AG04450 (cell line): ENCODE data around the gene DNM3. TPM values are rescaled to one million over a fixed set of nuclear protein-coding genes. Genes with fewer than 3 reads are reported as not detected.

ENCODE experiments used
- CTCF ChIA-PET: fragments of 300-600, 350-600 bp; formaldehyde crosslinking; extraction: SDS; loops from one replicate; lab custom pipeline; 2022; ENCODE audit warnings: antibody characterized with exemption, inconsistent platforms; lab: Charles Lee
- POLR2A ChIA-PET: fragments of 350-600 bp; formaldehyde crosslinking; extraction: SDS; loops from one replicate; lab custom pipeline; 2021; ENCODE audit warnings: antibody characterized with exemption, inconsistent platforms; lab: Yijun Ruan, JAX
- DNase-seq: peaks from one replicate; pipeline ENCODE4 v3.0.0-alpha.2; 2011; ENCODE audit warnings: low read depth, low spot score
- H3K27ac ChIP-seq: one replicate; pipeline ENCODE4 v1.5.1; 2012; ENCODE audit warnings: low read depth, low read length, control low read depth
- H3K27me3 ChIP-seq: one replicate; pipeline ENCODE4 v1.6.0; 2012; ENCODE audit warnings: low read length; ENCODE audit not compliant: control insufficient read depth, insufficient read depth
- H3K4me3 ChIP-seq: 2 replicates; pipeline ENCODE4 v1.5.1; 2011; ENCODE audit warnings: mild to moderate bottlenecking, low read depth, low read length, control low read depth
- H3K9me3 ChIP-seq: 2 replicates; pipeline ENCODE4 v1.5.1; 2012; ENCODE audit warnings: low read length; ENCODE audit not compliant: control insufficient read depth, insufficient read depth
- polyA plus RNA-seq: library from polyadenylated mRNA; depleted of rRNA; stranded (reverse); fragments of >200 nt; gene quantifications from 2 replicates; pipeline ENCODE4 v1.2.3, GENCODE V29; 2011
- TF ChIP-seq, protein P1 (sequence below): IDR thresholded peaks from 2 replicates; pipeline ENCODE4 v1.5.1; 2011; ENCODE audit warnings: low read depth, low read length, control low read depth, inconsistent platforms

Gene DNM3
- polyA plus RNA-seq, 1 experiment: 0.37 TPM

DNA sequence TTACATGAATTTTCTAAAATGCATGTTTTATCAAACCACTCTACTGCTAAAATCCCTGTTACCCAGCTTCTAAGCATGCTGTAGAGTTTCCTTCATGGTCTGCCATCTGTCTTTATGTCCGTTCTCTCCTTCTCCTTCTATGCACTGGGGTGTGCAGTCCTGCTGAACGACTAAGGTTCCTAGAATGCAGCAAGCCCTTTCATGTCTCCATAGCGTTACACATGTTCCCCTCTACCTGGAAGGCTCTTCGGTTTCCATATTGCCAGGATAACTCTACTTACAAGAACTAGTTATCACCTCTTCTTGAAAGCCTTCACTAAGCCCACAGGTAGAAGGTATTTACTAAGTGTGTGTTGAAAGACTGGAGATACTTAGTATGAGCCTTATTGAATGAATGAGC, 22.2 kb downstream of the DNM3 start:
- Histone ChIP-seq H3K4me3 (no peak overlapping the region), H3K27ac (no peak overlapping the region), H3K27me3 (no peaks in the 10 kb centered on the region), H3K9me3 (no peaks in the 10 kb centered on the region)
- no peak for DNase-seq
- CTCF ChIA-PET: no interaction called here
- POLR2A ChIA-PET: no interaction called here
- TF ChIP-seq, protein P1, sequence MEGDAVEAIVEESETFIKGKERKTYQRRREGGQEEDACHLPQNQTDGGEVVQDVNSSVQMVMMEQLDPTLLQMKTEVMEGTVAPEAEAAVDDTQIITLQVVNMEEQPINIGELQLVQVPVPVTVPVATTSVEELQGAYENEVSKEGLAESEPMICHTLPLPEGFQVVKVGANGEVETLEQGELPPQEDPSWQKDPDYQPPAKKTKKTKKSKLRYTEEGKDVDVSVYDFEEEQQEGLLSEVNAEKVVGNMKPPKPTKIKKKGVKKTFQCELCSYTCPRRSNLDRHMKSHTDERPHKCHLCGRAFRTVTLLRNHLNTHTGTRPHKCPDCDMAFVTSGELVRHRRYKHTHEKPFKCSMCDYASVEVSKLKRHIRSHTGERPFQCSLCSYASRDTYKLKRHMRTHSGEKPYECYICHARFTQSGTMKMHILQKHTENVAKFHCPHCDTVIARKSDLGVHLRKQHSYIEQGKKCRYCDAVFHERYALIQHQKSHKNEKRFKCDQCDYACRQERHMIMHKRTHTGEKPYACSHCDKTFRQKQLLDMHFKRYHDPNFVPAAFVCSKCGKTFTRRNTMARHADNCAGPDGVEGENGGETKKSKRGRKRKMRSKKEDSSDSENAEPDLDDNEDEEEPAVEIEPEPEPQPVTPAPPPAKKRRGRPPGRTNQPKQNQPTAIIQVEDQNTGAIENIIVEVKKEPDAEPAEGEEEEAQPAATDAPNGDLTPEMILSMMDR: no peak

DNA sequence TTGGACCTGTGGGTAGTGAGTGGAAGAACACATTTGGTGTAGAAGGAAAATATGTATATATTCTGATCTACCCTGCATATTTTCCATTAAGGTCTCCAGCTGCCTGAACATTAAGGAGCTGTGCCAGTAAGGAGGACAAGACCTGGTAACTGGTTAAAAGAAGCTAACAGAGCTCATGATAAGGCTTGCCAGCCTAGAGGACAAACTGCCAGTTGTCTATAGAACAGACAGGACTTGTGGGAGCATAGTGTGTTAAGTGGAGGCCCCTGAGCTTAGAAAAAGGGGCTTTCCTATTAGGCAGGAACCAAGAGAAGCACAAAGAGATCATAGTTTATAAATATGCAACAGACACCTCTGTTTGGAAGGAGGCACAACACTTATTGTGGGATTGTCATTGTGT, 23.0 kb downstream of the DNM3 start:
- Histone ChIP-seq H3K27ac (no peak overlapping the region), H3K27me3 (no peaks in the 10 kb centered on the region), H3K9me3 (no peaks in the 10 kb centered on the region), H3K4me3 (no peak overlapping the region)
- TF ChIP-seq, protein P1: no peak
- DNase-seq: no peak
- CTCF ChIA-PET: no interaction called here
- POLR2A ChIA-PET: no interaction called here

DNA sequence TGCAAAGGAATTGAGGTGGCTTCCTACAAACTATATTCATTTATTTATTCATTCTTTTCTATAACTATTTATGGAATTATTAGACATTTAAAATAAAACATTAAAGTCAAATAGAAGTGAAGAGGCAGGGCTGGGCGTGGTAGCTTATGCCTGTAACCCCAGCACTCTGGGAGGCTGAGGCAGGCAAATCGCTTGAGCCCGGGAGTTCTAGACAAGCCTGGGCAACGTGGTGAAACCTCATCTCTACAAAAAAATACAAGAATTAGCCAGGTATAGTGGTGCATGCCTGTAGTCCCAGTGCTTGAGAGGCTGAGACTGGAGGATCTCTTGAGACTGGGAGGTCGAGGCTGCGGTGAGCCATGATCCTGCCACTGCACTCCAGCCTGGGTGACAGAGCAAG, 23.8 kb downstream of the DNM3 start:
- TF ChIP-seq, protein P1: no peak
- Histone ChIP-seq H3K9me3 (no peaks in the 10 kb centered on the region), H3K27ac (no peak overlapping the region), H3K27me3 (no peaks in the 10 kb centered on the region), H3K4me3 (no peak overlapping the region)
- ChIA-PET POLR2A (no interaction called here), CTCF (no interaction called here)
- no peak for DNase-seq

DNA sequence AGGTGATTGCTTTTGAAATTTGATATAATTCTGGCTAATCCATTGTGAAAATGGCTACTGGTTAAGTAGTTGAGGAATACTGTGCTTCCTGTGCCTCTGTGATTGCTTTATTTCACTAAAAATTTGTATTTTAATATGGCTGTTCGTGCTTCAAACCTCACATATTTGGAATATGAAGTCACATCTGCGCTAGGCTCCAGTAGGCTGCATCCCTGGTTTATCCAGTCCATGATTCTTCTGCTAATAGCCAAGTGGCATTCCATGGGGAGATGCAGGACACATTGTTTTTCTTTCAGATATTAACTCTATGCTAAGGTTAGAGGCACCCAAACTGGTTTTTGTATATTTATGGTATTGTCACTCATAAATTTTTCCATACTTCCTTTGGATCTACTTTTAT, 25.9 kb downstream of the DNM3 start:
- no peaks in the 10 kb centered on the region for H3K9me3 ChIP-seq
- H3K27me3 ChIP-seq: no peaks in the 10 kb centered on the region
- POLR2A ChIA-PET: no interaction called here
- H3K27ac ChIP-seq: no peak overlapping the region
- TF ChIP-seq, protein P1: no peak
- no peak overlapping the region for H3K4me3 ChIP-seq
- CTCF ChIA-PET: interaction anchor here (0.6 kb wide), 1 partner anchor 1218 kb away, joined by 4 read pairs; no protein-coding TSS in a partner anchor
- DNase-seq: no peak

DNA sequence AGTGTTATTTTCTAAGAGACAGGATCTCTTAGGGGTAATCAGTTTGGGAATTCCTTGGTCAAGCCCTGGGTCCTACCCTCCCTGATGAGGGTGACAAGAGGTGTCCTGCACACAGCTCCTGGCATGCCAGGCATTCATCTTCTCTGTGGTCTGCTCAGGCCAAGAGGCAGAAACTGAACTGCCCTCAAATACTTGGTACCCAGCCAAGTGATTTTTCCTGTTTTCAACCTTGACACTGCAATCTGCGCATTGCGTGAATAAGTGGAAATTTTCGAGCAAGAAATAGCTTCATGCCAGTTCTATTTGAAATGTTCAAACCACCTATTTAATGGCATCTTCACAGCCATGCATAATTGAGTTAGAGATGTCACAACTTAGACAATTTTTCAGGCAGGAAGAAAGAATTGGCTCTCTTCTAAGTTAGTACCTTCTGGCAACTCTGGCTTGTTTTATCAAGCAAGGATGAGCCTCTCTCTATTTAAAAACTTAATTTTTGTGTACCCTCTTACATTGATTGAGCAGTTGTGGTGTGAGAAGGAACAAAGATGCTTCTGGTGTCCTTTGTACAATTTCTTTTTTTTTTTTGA, 27.0 kb downstream of the DNM3 start:
- TF ChIP-seq, protein P1: no peak
- DNase-seq: no peak
- POLR2A ChIA-PET: no interaction called here
- H3K27me3 ChIP-seq: no peaks in the 10 kb centered on the region
- no peak overlapping the region for H3K4me3 ChIP-seq
- no peaks in the 10 kb centered on the region for H3K9me3 ChIP-seq
- no peak overlapping the region for H3K27ac ChIP-seq
- CTCF ChIA-PET: interaction anchor here (0.6 kb wide), 1 partner anchor 43 kb away, joined by 3 read pairs; no protein-coding TSS in a partner anchor
